Breast epithelium (tissue), 4 donors: Measurements from ENCODE around the gene SYNE2. TPM values are rescaled to one million over a fixed set of nuclear protein-coding genes. Genes with fewer than 3 reads are reported as not detected.

Experiments used
- DNase-seq, 2 donors: peaks; one replicate each; pipeline ENCODE4 v3.0.0-alpha.2; 2019; ENCODE audit warnings: low spot score in 2 of 2
- H3K27ac ChIP-seq, 2 donors: fragments of 200-600 bp; sonication (generic) in 1 of 2; one replicate each; pipeline ENCODE4 v1.5.1; 2016 to 2019; ENCODE audit warnings: mild to moderate bottlenecking in 1 of 2
- H3K27me3 ChIP-seq, 2 donors: fragments of 200-600 bp; sonication (generic) in 1 of 2; one replicate each; pipeline versions ENCODE4 v1.5.1 to v1.6.0; 2017 to 2019; ENCODE audit warnings: control low read depth in 1 of 2, mild to moderate bottlenecking in 1 of 2
- H3K36me3 ChIP-seq: fragments of 200-600 bp; one replicate; pipeline ENCODE4 v1.5.1; 2019
- H3K4me1 ChIP-seq, 2 donors: fragments of 200-600 bp; sonication (generic); one replicate each; pipeline ENCODE4 v1.5.1; 2016 to 2019; ENCODE audit warnings: control low read depth in 1 of 2
- H3K4me3 ChIP-seq, 3 donors: fragments of 200-600 bp; sonication (generic); 1 replicate in 2 of 3; 2 replicates in 1 of 3; pipeline ENCODE4 v1.5.1; 2016 to 2019; ENCODE audit warnings: mild to moderate bottlenecking in 3 of 3, moderate library complexity in 2 of 3
- H3K9me3 ChIP-seq, 2 donors: fragments of 200-600 bp; sonication (generic) in 1 of 2; one replicate each; pipeline ENCODE4 v1.5.1; 2016 to 2019; ENCODE audit warnings: control low read depth in 1 of 2
- POLR2A ChIP-seq: fragments of 450-650 bp; IDR thresholded peaks from one replicate; pipeline ENCODE4 v1.6.1; 2016; ENCODE audit warnings: antibody characterized with exemption, mild to moderate bottlenecking, moderate library complexity
- POLR2AphosphoS5 ChIP-seq, 3 donors: sonication (generic); formaldehyde crosslinking; IDR thresholded peaks; one replicate each; pipeline ENCODE4 v1.6.1; 2017; ENCODE audit warnings: antibody characterized with exemption in 3 of 3
- intact Hi-C: fragments of 100-400 bp; cut with DNase I; formaldehyde crosslinking; loops from one replicate; pipeline ENCODE4 v1.15.1; 2023; ENCODE audit warnings: low total_unique reads
- total RNA-seq, 3 donors: library from RNA; depleted of rRNA; stranded (reverse); fragments of >200 nt; gene quantifications; one replicate each; pipeline ENCODE4 v1.1.0, GENCODE V29; 2016
- TF ChIP-seq, protein P1 (sequence below), 3 donors: fragments of 450-650 bp; IDR thresholded peaks; one replicate each; pipeline ENCODE4 v1.5.1; 2016 to 2017; ENCODE audit warnings: antibody characterized with exemption in 3 of 3, mild to moderate bottlenecking in 3 of 3, moderate library complexity in 3 of 3

SYNE2 gene
- total RNA-seq, 3 donors from 2014 or later: 81.4 to 308 (median 303) TPM

DNA sequence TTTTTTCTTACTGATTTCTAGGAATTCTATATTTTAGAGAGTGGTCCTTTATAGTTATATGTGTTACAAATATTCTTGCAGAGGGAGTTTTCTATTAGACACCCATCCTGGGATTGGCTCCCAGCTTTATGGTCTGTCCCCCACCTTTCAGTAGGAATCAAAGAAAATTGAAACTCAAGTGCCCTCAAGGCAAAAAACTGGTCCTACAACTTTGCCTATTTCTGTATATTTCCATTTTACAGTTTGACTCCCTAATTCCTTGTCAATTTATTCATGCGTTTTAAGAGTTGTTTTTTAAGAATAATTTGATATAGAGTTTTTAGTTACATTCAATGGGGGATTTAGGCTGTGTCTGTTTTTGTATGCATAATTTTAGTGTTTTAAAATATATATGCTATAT, 208.9 kb downstream of the SYNE2 start:
- H3K27ac ChIP-seq: no peak overlapping the region
- no peaks in the 10 kb centered on the region for H3K36me3 ChIP-seq
- no peak for DNase-seq

DNA sequence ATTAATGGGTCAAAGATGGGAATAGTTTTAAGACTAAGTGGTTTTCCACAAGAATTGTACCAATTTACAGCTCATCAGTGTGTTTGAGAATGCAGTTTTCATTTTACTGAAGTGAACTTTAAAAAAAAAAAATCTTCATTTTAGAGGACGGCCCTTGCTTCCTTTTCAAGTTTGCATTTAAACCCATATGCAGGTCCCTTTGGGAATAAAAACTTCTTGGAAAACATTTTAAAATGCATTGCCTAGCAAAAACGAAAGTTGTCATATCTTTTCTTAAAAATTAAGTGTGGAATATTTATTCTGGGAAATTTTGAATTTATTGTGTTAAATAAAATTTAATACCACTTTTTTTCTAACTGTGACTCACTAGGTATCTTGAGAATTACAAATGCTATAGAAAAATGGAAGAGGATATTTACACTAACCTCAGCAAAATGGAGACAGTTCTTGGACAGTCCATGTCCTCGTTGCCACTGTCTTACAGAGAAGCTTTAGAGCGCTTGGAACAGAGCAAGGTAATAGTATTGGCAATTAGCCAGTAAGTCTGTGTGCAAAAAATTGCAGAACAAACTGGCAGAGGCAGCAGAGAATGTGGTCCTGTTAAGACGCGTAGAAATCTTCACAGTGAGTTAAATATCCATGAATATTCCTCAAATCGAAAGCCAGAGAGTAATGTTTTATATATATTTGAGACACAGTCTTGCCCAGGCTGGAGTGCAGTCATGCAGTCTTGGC, 209.7 kb downstream of the SYNE2 start:
- no peak for DNase-seq
- Histone ChIP-seq H3K4me3 (no peak overlapping the region), H3K4me1 (no peaks in the 10 kb centered on the region), H3K27me3 (no peaks in the 10 kb centered on the region), H3K9me3 (no peaks in the 10 kb centered on the region), H3K27ac (no peak overlapping the region), H3K36me3 (no peaks in the 10 kb centered on the region)
- no peak for TF ChIP-seq POLR2A
- TF ChIP-seq, protein P1, sequence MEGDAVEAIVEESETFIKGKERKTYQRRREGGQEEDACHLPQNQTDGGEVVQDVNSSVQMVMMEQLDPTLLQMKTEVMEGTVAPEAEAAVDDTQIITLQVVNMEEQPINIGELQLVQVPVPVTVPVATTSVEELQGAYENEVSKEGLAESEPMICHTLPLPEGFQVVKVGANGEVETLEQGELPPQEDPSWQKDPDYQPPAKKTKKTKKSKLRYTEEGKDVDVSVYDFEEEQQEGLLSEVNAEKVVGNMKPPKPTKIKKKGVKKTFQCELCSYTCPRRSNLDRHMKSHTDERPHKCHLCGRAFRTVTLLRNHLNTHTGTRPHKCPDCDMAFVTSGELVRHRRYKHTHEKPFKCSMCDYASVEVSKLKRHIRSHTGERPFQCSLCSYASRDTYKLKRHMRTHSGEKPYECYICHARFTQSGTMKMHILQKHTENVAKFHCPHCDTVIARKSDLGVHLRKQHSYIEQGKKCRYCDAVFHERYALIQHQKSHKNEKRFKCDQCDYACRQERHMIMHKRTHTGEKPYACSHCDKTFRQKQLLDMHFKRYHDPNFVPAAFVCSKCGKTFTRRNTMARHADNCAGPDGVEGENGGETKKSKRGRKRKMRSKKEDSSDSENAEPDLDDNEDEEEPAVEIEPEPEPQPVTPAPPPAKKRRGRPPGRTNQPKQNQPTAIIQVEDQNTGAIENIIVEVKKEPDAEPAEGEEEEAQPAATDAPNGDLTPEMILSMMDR (IDR thresholded peaks at IDR 0.05): no peak
- no peak for TF ChIP-seq POLR2AphosphoS5 (IDR thresholded peaks at IDR 0.05)
- intact Hi-C loops: no loop called here

More for the DNA sequence above, 208.9 kb downstream of the SYNE2 start:
- intact Hi-C loops: no loop called here
- no peaks in the 10 kb centered on the region for H3K27me3 ChIP-seq
- no peaks in the 10 kb centered on the region for H3K4me1 ChIP-seq
- H3K9me3 ChIP-seq: no peaks in the 10 kb centered on the region
- no peak overlapping the region for H3K4me3 ChIP-seq
- TF ChIP-seq, protein P1 (IDR thresholded peaks at IDR 0.05): no peak
- TF ChIP-seq POLR2A (no peak), POLR2AphosphoS5 (IDR thresholded peaks at IDR 0.05) (no peak)

- H3K4me3 ChIP-seq: no peak overlapping the region
- TF ChIP-seq, protein P1 (IDR thresholded peaks at IDR 0.05): no peak
- TF ChIP-seq POLR2AphosphoS5 (IDR thresholded peaks at IDR 0.05) (no peak), POLR2A (no peak)
- H3K9me3 ChIP-seq: no peaks in the 10 kb centered on the region
- DNase-seq: no peak
- H3K4me1 ChIP-seq: no peaks in the 10 kb centered on the region
- intact Hi-C loops: no loop called here
- H3K27ac ChIP-seq: no peak overlapping the region
- H3K27me3 ChIP-seq: no peaks in the 10 kb centered on the region
- no peaks in the 10 kb centered on the region for H3K36me3 ChIP-seq
Measured at GRCh38 chr14:64064447-64064846, 211.6 kb downstream of the SYNE2 start.

GRCh38 chr14:64069634-64070359, 217.0 kb downstream of the SYNE2 start:
- DNase-seq: no peak
- Histone ChIP-seq H3K36me3 (no peaks in the 10 kb centered on the region), H3K4me3 (no peak overlapping the region), H3K27ac (no peak overlapping the region), H3K27me3 (no peaks in the 10 kb centered on the region), H3K9me3 (no peaks in the 10 kb centered on the region), H3K4me1 (no peaks in the 10 kb centered on the region)
- intact Hi-C loops: no loop called here
- TF ChIP-seq POLR2AphosphoS5 (IDR thresholded peaks at IDR 0.05) (no peak), POLR2A (no peak)
- TF ChIP-seq, protein P1 (IDR thresholded peaks at IDR 0.05): no peak

DNA sequence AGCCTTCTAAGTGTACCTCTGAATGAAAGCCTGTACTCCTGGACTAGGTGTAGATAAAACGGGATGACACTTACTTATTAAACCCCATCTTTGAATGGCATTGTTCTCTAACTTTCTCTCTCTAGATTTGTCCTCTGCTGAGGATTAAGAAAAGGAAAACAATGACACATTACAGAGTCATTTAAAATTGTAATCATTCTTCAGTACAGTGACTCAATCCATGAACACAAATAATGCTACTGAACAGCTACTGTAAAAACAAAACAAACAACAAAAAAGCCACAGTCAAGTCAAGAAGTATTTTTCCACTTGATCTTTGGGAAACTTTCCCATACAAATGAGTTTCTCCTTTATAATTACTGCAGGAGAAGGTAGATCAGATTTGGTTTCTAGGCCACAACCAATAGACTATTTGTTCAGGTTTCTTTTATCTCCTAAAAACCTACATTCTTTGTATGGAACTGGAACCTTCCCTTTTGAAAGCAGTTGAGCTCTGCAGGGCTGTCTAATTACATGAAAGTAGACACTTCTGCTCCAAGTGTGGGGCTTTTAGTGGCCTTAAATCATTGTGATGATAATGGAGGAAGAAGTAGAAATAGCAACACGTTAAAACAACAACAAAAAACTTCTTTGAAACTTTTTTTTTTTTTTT, 222.3 kb downstream of the SYNE2 start:
- no peak for TF ChIP-seq POLR2A
- TF ChIP-seq POLR2AphosphoS5 (IDR thresholded peaks at IDR 0.05): no peak
- H3K4me1 ChIP-seq: no peaks in the 10 kb centered on the region

More for the DNA sequence above, 222.3 kb downstream of the SYNE2 start:
- Histone ChIP-seq H3K27me3 (no peaks in the 10 kb centered on the region), H3K9me3 (no peaks in the 10 kb centered on the region), H3K4me3 (no peak overlapping the region), H3K27ac (no peak overlapping the region), H3K36me3 (no peaks in the 10 kb centered on the region)
- intact Hi-C loops: no loop called here
- no peak for DNase-seq
